Astrocyte (in vitro differentiated cells and primary cell): ENCODE measurements around the gene FHL3.

Experiments
- CTCF ChIP-seq: IDR thresholded peaks from 2 replicates; pipeline ENCODE4 v1.5.1; 2011; ENCODE audit warnings: low read depth, mild to moderate bottlenecking, inconsistent platforms, low read length, moderate library complexity; ENCODE audit not compliant: insufficient read depth
- EZH2 ChIP-seq: IDR thresholded peaks from 2 replicates; pipeline ENCODE4 v1.6.1; 2012; ENCODE audit warnings: mild to moderate bottlenecking, low read length, inconsistent platforms; ENCODE audit not compliant: insufficient read depth

GRCh38 chr1:38012363-38013226 is 7.3 kb upstream of the FHL3 start, which contains the start of gene UTP11:
- TF ChIP-seq CTCF (no peak), EZH2 (no peak)
